HG02588 (cell line): ENCODE results near the gene OVAAL.

Source experiments
- ATAC-seq: cut with Tn5 transposase; IDR thresholded peaks from one replicate; pipeline ENCODE4 v1.9.1; 2021; ENCODE audit warnings: mild to moderate bottlenecking, moderate library complexity; ENCODE audit not compliant: unreplicated experiment

The OVAAL gene

GRCh38 chr1:180603223-180603849 is 44.6 kb downstream of the OVAAL start:
- ATAC-seq, result no peak

- ATAC-seq, result no peak
Observed at GRCh38 chr1:180603850-180604226, 45.1 kb downstream of the OVAAL start.

GRCh38 chr1:180606155-180606554 is 47.4 kb downstream of the OVAAL start:
- no peak for ATAC-seq

- ATAC-seq, result no peak
Observed at GRCh38 chr1:180609643-180610555, 51.1 kb downstream of the OVAAL start.

GRCh38 chr1:180610556-180611015 is 51.8 kb downstream of the OVAAL start:
- no peak for ATAC-seq

GRCh38 chr1:180611016-180611930 is 52.5 kb downstream of the OVAAL start:
- no peak for ATAC-seq

GRCh38 chr1:180612632-180613031 is 53.9 kb downstream of the OVAAL start:
- no peak for ATAC-seq

- no peak for ATAC-seq
Observed at GRCh38 chr1:180614730-180615129, 56.0 kb downstream of the OVAAL start.

- no peak for ATAC-seq
Observed at GRCh38 chr1:180615493-180616290, 56.9 kb downstream of the OVAAL start.
